HG03460 (cell line): ENCODE data around the gene KRT2.
"Not testable (repeated sequence)": the region's sequence is repeated elsewhere in the genome, so short reads cannot be mapped to it uniquely, and the experiment has no call there.

ENCODE experiments used
- ATAC-seq: cut with Tn5 transposase; IDR thresholded peaks from one replicate; pipeline ENCODE4 v1.9.1; 2021; ENCODE audit not compliant: unreplicated experiment

Gene KRT2

DNA sequence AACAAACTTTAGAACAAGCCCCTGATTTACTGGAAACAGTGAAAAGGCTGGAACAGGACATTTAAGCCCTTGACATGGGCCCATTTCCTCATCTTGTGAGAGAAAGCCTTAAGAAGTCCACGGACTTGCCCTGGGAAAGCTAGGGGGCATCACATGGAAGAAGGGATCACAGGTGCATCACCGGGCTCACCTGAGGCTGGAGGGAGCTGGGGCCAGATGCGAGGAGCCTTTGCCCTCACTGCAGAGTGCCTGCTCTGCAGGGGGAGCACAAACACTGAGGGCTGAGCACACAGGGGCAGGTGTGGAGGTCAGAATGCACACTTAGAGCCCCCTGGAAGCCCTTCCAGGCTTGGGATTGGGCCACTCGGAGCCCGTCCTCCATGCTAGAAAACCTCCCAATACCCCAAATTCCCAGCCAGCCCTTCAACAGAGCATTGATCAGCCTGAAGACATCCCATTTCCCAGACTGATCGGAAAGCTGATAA is 33.4 kb upstream of the KRT2 start:
- no peak for ATAC-seq

DNA sequence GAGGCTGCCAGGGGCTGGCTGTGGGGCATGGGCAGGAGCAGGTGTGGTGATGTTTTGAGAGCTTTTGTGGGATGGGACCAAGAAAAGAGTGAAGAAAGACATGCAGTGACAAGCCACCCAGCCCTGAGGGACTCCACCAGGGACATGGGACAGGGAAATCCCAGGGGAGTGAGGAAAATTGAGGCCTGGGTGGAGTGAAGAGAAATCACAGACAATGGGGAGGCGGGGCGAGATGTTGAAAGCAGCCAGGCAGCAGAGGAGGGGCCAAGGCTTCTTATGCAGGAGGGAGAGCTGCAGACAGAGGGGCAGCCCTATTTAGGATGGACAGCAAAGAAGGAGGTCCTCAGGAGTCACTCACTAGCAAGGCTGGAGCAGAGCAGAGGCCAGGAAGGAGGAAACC is 32.4 kb upstream of the KRT2 start:
- ATAC-seq = no peak

- ATAC-seq = no peak
Observed at GRCh38 chr12:52683575-52684300, 31.7 kb upstream of the KRT2 start.

DNA sequence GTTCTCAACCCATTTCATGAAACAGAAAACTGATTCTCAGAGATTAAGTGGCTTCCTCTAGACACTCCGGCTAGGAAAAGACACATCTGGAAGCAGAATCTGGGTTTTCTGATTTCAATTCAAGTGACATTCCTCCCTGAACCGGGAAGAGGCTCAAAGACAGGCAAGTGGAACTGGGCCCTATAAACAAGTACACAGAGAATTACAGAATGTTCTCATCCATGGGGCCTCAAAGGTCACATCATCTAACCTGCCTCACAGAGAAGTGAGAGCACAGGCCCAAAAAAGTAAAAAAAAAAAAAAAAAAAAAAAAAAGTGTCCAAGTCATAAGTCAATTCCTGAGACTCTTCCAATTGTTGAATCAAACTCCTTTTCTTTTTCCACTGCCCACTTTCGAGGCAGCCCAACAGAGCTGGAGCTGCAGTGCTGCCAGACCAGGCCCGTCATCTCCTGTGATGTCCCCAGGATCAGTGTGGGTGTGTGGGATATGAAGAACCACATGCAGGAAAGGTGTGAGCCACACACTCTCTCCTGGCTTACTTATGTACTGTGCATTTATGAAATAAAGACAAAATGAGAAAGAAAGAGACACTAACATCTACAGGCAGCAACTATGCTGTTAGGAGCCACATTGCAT is 31.0 kb upstream of the KRT2 start:
- no peak for ATAC-seq

DNA sequence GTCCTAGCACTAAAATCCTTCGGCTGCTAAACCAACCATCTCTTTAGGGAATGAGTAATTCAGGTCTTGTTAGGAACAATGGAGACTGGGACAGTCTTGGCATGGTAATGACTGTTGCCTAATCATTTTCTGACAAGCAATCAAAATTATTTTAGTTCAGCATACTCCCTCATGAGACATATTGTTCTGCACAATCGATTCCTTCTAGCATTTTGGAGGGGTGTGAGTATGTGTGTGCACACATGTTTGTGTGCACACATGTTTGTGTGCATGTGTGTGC is 30.3 kb upstream of the KRT2 start:
- no peak for ATAC-seq

DNA sequence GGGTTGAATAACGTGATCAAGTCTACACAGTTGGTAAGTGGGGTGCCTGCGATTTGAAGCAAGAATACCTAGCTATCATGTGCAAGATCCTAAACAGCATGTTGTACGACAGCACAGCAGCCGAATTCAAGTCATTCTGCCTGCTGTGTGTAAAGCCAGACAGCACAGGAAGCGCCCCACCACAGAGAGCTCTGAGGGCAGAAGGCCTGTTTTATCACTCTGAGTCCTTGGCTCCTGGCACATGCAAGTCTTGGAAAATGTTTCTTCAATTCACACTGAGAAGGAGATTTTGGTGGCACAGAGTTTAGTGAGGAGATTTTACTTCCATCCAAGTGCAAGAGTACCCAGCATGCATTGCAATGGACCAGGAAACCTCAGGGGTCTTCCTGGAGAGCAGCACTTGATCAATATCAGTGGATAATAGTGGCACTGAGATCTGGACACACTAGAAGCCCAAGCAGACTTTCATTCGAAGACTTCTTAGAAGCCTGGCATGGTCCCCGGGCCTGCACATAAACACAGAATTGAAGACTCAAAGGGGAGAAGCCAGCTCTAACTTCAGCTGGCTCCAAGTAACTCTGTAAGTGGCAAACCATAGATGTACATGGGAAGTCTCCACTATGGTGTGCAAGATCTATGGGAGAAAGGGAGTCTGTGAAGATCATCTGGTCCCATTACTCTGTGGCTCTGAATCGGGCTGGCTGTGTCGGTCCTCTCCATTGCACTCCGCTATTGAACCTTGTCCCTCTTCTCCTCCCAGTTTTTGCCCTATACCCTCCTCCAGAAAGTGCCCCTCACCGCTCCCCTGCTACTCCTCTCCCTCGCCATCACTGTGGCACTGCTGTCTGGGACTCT is 29.7 kb upstream of the KRT2 start:
- ATAC-seq = no peak

DNA sequence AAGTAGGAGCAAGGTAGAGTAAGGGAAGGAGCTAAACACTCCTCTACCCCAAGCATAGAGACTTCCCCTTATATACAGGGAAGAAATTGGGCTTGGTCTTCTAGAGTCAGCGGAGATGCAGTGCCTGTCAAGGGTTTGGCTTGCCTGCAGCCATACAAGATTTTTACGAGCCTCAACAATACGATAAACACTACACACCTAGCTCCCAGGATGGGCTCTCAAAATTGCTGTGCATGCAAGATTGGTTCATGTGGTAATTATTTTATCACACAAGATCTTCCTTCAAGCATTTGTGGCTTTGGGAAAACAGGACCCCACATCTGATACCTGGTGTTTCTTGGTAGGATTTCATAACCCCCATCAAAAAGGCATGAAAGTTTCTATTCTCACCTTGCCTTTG is 28.4 kb upstream of the KRT2 start, which contains the start of gene KRT1:
TSS of gene KRT1 (minus strand) at position 45 of the 400 bp plus-strand sequence. CDS start 59 bp downstream, outside the sequence.
- no peak for ATAC-seq

DNA sequence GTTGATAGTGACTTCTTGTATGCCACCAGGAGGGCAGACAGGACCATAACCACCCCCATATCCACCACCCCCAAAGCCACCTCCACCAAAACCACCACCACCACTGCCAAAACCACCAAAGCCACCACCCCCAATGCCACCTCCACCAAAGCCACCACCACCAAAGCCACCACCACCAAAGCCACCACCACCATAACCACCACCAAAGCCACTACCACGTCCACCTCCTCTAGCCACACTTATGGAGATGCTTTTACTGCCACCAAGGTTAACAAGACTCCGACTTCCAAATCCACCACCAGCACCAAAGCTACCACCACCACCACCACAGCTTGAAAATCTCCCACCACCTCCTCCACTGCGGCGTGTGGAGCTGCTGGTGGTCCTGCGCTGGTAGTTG is 27.9 kb upstream of the KRT2 start:
- ATAC-seq = no peak

- ATAC-seq = no peak
Observed at GRCh38 chr12:52677671-52678070, 25.7 kb upstream of the KRT2 start.

GRCh38 chr12:52677126-52677525 is 25.1 kb upstream of the KRT2 start:
- ATAC-seq = no peak

- no peak for ATAC-seq
Observed at GRCh38 chr12:52676163-52676562, 24.2 kb upstream of the KRT2 start.

DNA sequence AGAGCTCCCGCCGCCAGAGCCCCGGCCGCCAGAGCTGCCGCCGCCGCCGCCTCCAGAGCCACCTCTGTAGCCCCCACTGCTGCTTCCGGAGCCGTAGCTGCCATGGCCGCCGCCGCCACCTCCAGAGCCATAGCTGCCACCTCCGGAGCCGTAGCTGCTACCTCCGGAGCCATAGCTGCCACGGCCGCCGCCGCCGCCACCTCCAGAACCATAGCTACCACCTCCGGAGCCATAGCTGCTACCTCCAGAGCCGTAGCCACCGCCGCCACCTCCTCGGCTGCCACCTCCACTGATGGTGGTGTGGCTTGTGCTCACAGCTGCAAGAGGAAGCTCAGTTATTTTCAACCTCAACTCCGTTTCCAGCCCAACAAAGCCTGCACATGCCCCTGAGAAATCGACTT is 23.3 kb upstream of the KRT2 start:
- no peak for ATAC-seq

GRCh38 chr12:52674433-52674775 is 22.4 kb upstream of the KRT2 start:
- no peak for ATAC-seq

- no peak for ATAC-seq
Observed at GRCh38 chr12:52673713-52674432, 21.9 kb upstream of the KRT2 start.

- no peak for ATAC-seq
Observed at GRCh38 chr12:52673217-52673616, 21.2 kb upstream of the KRT2 start.

DNA sequence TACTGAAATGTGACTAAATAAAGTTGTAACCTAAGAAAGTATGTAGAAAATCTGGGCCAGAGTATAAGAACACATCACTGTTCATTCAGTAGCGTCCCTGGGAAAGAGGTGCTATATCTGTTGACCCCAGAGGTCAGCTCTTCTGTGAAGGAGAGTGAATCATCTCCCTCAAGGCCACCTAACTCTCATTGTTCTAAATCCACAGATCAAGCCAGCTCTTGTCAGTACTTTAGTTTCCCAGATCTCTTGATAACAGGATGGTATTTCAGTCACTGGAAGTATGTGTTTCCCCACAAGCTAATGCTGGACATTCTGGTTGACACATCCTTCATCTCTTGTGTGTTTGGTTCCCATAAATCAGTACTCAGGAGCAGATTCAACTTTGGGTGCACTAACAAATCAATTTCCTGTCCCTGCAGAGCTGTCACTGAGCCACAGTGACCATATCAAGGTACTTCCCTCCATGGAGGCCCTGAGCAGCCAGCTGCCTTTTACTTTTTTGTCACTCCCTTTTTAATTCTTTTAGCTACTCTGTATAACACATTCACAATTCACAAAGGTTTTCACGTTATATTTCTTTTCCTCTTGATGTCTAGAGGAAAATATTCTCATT is 20.4 kb upstream of the KRT2 start:
- no peak for ATAC-seq

DNA sequence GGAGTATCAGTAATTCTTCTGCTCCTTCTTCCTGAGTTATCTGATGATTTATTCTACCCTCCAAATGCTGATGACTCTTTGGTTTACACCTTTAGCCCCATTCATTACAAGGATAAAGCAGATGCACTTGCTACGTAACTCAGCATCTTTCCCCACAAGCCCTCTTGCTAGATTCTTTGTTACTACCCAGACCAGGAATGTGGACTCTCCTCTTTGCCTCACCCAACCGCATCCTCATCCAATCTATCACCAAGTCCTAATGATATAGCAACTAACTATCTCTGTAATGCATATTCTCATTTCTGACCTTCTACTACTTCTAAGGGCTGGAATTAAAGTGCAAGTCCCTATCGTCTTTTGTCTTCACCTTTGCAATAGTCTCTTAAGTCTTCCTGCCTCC is 18.9 kb upstream of the KRT2 start:
- ATAC-seq = no peak

DNA sequence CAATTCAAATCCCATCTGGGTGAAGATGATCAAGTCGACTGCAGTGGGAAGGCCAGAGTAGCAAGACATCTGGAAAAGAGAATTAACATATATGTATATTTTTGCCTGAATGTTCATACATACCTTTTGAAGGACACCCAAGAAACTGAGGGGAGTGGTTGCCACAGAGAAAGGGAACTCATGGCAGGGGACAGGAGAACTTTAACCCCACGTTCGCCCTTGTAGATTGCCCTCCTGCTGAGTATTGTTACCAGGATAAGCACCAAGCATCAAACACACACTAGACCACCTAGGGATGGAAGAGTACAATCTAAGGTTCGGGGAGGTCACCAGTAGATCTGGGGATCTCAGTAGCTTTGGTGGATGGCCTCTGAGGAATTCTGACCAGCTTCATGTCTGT is 18.5 kb upstream of the KRT2 start:
- ATAC-seq = no peak

GRCh38 chr12:52669941-52670340 is 17.9 kb upstream of the KRT2 start:
- not testable (repeated sequence) for ATAC-seq

GRCh38 chr12:52669426-52669825 is 17.4 kb upstream of the KRT2 start:
- no peak for ATAC-seq

GRCh38 chr12:52667931-52668330 is 15.9 kb upstream of the KRT2 start:
- ATAC-seq = no peak
